H7 (cell line): ENCODE data around the gene TNP1. TPM values are rescaled to one million over a fixed set of nuclear protein-coding genes. Genes with fewer than 3 reads are reported as not detected.

Experiments used
- DNase-seq: peaks from one replicate; pipeline ENCODE4 v3.0.0; 2012
- H3K27me3 ChIP-seq: 2 replicates; pipeline ENCODE4 v1.6.0; 2011; ENCODE audit warnings: mild to moderate bottlenecking, low read length; ENCODE audit not compliant: control insufficient read depth, insufficient read depth
- H3K36me3 ChIP-seq: replicated peaks from 2 replicates; pipeline ENCODE4 v1.5.1; 2011; ENCODE audit warnings: low read length; ENCODE audit not compliant: control insufficient read depth, insufficient read depth
- H3K4me3 ChIP-seq: 2 replicates; pipeline ENCODE4 v1.5.1; 2011; ENCODE audit warnings: low read depth, mild to moderate bottlenecking, control low read depth, low read length, moderate library complexity; ENCODE audit not compliant: insufficient read depth
- total RNA-seq: library from RNA; depleted of rRNA; stranded (reverse); fragments of >200 nt; shearing (Covaris generic); gene quantifications from 2 replicates; pipeline ENCODE4 v1.2.3, GENCODE V29; 2014

Gene TNP1
- total RNA-seq, 1 experiment from 2014 or later, result not detected

GRCh38 chr2:216863946-216864345, 4.1 kb upstream of the TNP1 start:
- no peak for DNase-seq
- Histone ChIP-seq H3K36me3 (no peaks in the 10 kb centered on the region), H3K4me3 (no peak overlapping the region), H3K27me3 (no peaks in the 10 kb centered on the region)

GRCh38 chr2:216862628-216863398, 2.9 kb upstream of the TNP1 start:
- Histone ChIP-seq H3K36me3 (no peaks in the 10 kb centered on the region), H3K27me3 (no peaks in the 10 kb centered on the region), H3K4me3 (no peak overlapping the region)
- no peak for DNase-seq

- Histone ChIP-seq H3K27me3 (no peaks in the 10 kb centered on the region), H3K36me3 (no peaks in the 10 kb centered on the region), H3K4me3 (no peak overlapping the region)
- no peak for DNase-seq
Observed at GRCh38 chr2:216860426-216861137, 718 bp upstream of the TNP1 start.

- no peak for DNase-seq
- Histone ChIP-seq H3K27me3 (no peaks in the 10 kb centered on the region), H3K36me3 (no peaks in the 10 kb centered on the region), H3K4me3 (no peak overlapping the region)
Observed at GRCh38 chr2:216858312-216858711, 1.6 kb downstream of the TNP1 start.

- Histone ChIP-seq H3K27me3 (no peaks in the 10 kb centered on the region), H3K4me3 (no peak overlapping the region), H3K36me3 (no peaks in the 10 kb centered on the region)
- DNase-seq, result no peak
Observed at GRCh38 chr2:216857131-216857550, 2.7 kb downstream of the TNP1 start.

GRCh38 chr2:216856406-216857065, 3.3 kb downstream of the TNP1 start:
- DNase-seq, result no peak
- H3K27me3 ChIP-seq, result no peaks in the 10 kb centered on the region

GRCh38 chr2:216855605-216856004, 4.3 kb downstream of the TNP1 start:
- no peak for DNase-seq
- Histone ChIP-seq H3K36me3 (no peaks in the 10 kb centered on the region), H3K4me3 (no peak overlapping the region), H3K27me3 (no peaks in the 10 kb centered on the region)

More at GRCh38 chr2:216856406-216857065, 3.3 kb downstream of the TNP1 start:
- H3K4me3 ChIP-seq, result no peak overlapping the region
- H3K36me3 ChIP-seq, result no peaks in the 10 kb centered on the region

- H3K36me3 ChIP-seq, result no peaks in the 10 kb centered on the region
- no peak overlapping the region for H3K4me3 ChIP-seq
- H3K27me3 ChIP-seq, result no peaks in the 10 kb centered on the region
- DNase-seq, result no peak
Observed at GRCh38 chr2:216855079-216855478, 4.8 kb downstream of the TNP1 start.

- no peak for DNase-seq
- no peaks in the 10 kb centered on the region for H3K27me3 ChIP-seq
- H3K36me3 ChIP-seq, result no peaks in the 10 kb centered on the region
- no peak overlapping the region for H3K4me3 ChIP-seq
Observed at GRCh38 chr2:216851486-216852090, 8.3 kb downstream of the TNP1 start.

- Histone ChIP-seq H3K4me3 (no peak overlapping the region), H3K27me3 (no peaks in the 10 kb centered on the region)
- no peak for DNase-seq
Observed at GRCh38 chr2:216850665-216851322, 9.1 kb downstream of the TNP1 start.

GRCh38 chr2:216849987-216850386, 9.9 kb downstream of the TNP1 start:
- Histone ChIP-seq H3K27me3 (no peaks in the 10 kb centered on the region), H3K36me3 (no peaks in the 10 kb centered on the region), H3K4me3 (no peak overlapping the region)
- no peak for DNase-seq

More at GRCh38 chr2:216850665-216851322, 9.1 kb downstream of the TNP1 start:
- no peaks in the 10 kb centered on the region for H3K36me3 ChIP-seq

- Histone ChIP-seq H3K27me3 (no peaks in the 10 kb centered on the region), H3K4me3 (no peak overlapping the region), H3K36me3 (no peaks in the 10 kb centered on the region)
- no peak for DNase-seq
Observed at GRCh38 chr2:216845426-216845825, 14.4 kb downstream of the TNP1 start.

GRCh38 chr2:216842636-216843035, 17.2 kb downstream of the TNP1 start:
- no peak for DNase-seq

GRCh38 chr2:216839688-216840087, 20.2 kb downstream of the TNP1 start:
- no peak for DNase-seq
- H3K4me3 ChIP-seq, result no peak overlapping the region
- H3K36me3 ChIP-seq, result no peaks in the 10 kb centered on the region
- H3K27me3 ChIP-seq, result no peaks in the 10 kb centered on the region

More at GRCh38 chr2:216842636-216843035, 17.2 kb downstream of the TNP1 start:
- Histone ChIP-seq H3K36me3 (no peaks in the 10 kb centered on the region), H3K4me3 (no peak overlapping the region), H3K27me3 (no peaks in the 10 kb centered on the region)
